Stimulated activated CD8-positive, alpha-beta memory T cell treated with anti-CD3 and anti-CD28 coated beads, Interleukin-4, amount 100 ng/mL, for 24 hours (primary cell): Measurements from ENCODE around the gene PTCRA.

Experiments used
- DNase-seq: peaks from one replicate; pipeline ENCODE4 v3.0.0-alpha.2; 2020; ENCODE audit warnings: low read depth

Gene PTCRA

GRCh38 chr6:42973926-42974325 lies 58.1 kb downstream of the PTCRA start:
- DNase-seq, result no peak

DNA sequence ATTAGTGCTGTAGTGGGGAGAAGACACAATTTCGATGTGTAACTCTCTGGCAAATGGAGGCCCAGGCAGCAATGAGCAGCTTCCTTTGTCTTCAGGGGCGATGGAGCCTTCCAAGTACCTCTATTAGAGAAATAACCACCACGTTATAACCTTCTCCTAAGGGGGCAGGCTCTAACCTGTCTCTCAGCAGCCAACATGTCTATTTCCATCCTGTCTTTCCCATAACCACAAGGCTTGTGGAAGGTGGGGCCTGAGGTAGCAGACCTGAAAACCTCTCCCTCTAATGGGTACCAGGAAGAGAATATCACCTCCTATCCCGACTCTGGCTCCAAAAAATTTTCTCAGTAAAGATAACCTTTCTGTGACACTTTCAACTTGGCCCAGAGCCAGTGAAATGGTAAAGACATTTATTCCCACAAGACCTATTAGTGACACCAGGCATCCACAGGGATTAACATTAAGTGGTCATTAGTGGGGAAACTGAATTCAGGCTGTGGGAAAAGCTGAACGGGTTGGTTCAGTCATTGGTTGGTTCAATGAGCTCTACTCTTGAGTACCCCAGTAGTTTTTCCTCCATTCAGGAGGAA lies 59.2 kb downstream of the PTCRA start:
- no peak for DNase-seq
